SK-N-SH treated with all-trans-retinoic acid at 6 μM for 48 hours (cell line): ENCODE measurements around the gene IFT172.

Experiments used
- ATAC-seq: fragments of 200-7000 bp; cut with Tn5 transposase; 3 replicates; pipeline ENCODE4 v1.9.1; 2020; ENCODE audit warnings: mild to moderate bottlenecking, moderate library complexity
- ARNTL ChIP-seq: fragments of 450-650 bp; formaldehyde crosslinking; IDR thresholded peaks from 2 replicates; pipeline ENCODE4 v1.5.0; 2020; ENCODE audit warnings: low read depth, mild to moderate bottlenecking, moderate library complexity, borderline replicate concordance
- BACH2 ChIP-seq: fragments of 250-450 bp; sonication (Bioruptor Pico); IDR thresholded peaks from 2 replicates; pipeline ENCODE4 v1.9.0; 2021; ENCODE audit warnings: mild to moderate bottlenecking, borderline replicate concordance
- CREB5 ChIP-seq: fragments of 250-450 bp; sonication (Bioruptor Pico); IDR thresholded peaks from 2 replicates; pipeline ENCODE4 v1.5.1; 2020; ENCODE audit warnings: low read depth, mild to moderate bottlenecking, moderate library complexity
- CSDC2 ChIP-seq: fragments of 250-450 bp; sonication (Bioruptor Pico); IDR thresholded peaks from 2 replicates; pipeline ENCODE4 v1.5.0; 2020; ENCODE audit warnings: mild to moderate bottlenecking, moderate library complexity
- ESRRG ChIP-seq: fragments of 250-450 bp; sonication (Bioruptor Pico); IDR thresholded peaks from 2 replicates; pipeline ENCODE4 v1.6.1; 2021; ENCODE audit warnings: mild to moderate bottlenecking
- GLIS3 ChIP-seq: fragments of 250-450 bp; sonication (Bioruptor Pico); IDR thresholded peaks from 2 replicates; pipeline ENCODE4 v1.5.0; 2020; ENCODE audit warnings: mild to moderate bottlenecking, moderate library complexity
- ISL1 ChIP-seq: fragments of 250-450 bp; sonication (Bioruptor Pico); IDR thresholded peaks from 2 replicates; pipeline ENCODE4 v2.1.2; 2022; ENCODE audit warnings: mild to moderate bottlenecking, moderate library complexity
- PATZ1 ChIP-seq: fragments of 250-450 bp; sonication (Bioruptor Pico); IDR thresholded peaks from 2 replicates; pipeline ENCODE4 v1.8.0; 2020; ENCODE audit warnings: mild to moderate bottlenecking, moderate library complexity, borderline replicate concordance
- POU6F1 ChIP-seq: fragments of 250-450 bp; sonication (Bioruptor Pico); IDR thresholded peaks from 2 replicates; pipeline ENCODE4 v1.8.0; 2021; ENCODE audit warnings: low read depth, mild to moderate bottlenecking, moderate library complexity, borderline replicate concordance
- PPARA ChIP-seq: fragments of 250-450 bp; sonication (Bioruptor Pico); IDR thresholded peaks from 2 replicates; pipeline ENCODE4 v1.5.0; 2020; ENCODE audit warnings: mild to moderate bottlenecking, borderline replicate concordance
- RARB ChIP-seq: fragments of 250-450 bp; sonication (Bioruptor Pico); IDR thresholded peaks from 2 replicates; pipeline ENCODE4 v1.8.0; 2021; ENCODE audit warnings: mild to moderate bottlenecking, moderate library complexity
- SNAI2 ChIP-seq: fragments of 250-450 bp; sonication (Bioruptor Pico); IDR thresholded peaks from 2 replicates; pipeline ENCODE4 v1.5.0; 2020; ENCODE audit warnings: mild to moderate bottlenecking, moderate library complexity
- TOX ChIP-seq: fragments of 250-450 bp; sonication (Bioruptor Pico); IDR thresholded peaks from 2 replicates; pipeline ENCODE4 v1.8.0; 2021; ENCODE audit warnings: mild to moderate bottlenecking, moderate library complexity, borderline replicate concordance
- ZFP3 ChIP-seq: fragments of 250-450 bp; sonication (Bioruptor Pico); IDR thresholded peaks from 2 replicates; pipeline ENCODE4 v1.5.0; 2020; ENCODE audit warnings: mild to moderate bottlenecking, moderate library complexity
- ZFP30 ChIP-seq: fragments of 450-650 bp; formaldehyde crosslinking; IDR thresholded peaks from 2 replicates; pipeline ENCODE4 v1.5.0; 2022; ENCODE audit warnings: mild to moderate bottlenecking, moderate library complexity
- ZNF565 ChIP-seq: fragments of 450-650 bp; formaldehyde crosslinking; conservative IDR thresholded peaks from 2 replicates; pipeline ENCODE4 v1.5.0; 2020; ENCODE audit warnings: low read depth, mild to moderate bottlenecking, moderate library complexity
- ZNF70 ChIP-seq: fragments of 450-650 bp; formaldehyde crosslinking; IDR thresholded peaks from 2 replicates; pipeline ENCODE4 v1.5.0; 2020; ENCODE audit warnings: mild to moderate bottlenecking, moderate library complexity
- ZNF8 ChIP-seq: fragments of 450-650 bp; formaldehyde crosslinking; IDR thresholded peaks from 2 replicates; pipeline ENCODE4 v1.5.0; 2020; ENCODE audit warnings: mild to moderate bottlenecking, moderate library complexity
- TF ChIP-seq, protein P1 (sequence below): fragments of 250-450 bp; sonication (Bioruptor Pico); IDR thresholded peaks from 2 replicates; pipeline ENCODE4 v1.5.1; 2021; ENCODE audit warnings: mild to moderate bottlenecking, moderate library complexity
- TF ChIP-seq, protein P2 (sequence below): fragments of 250-450 bp; sonication (Bioruptor Pico); IDR thresholded peaks from 2 replicates; pipeline ENCODE4 v1.5.0; 2020; ENCODE audit warnings: mild to moderate bottlenecking, moderate library complexity

The IFT172 gene

DNA sequence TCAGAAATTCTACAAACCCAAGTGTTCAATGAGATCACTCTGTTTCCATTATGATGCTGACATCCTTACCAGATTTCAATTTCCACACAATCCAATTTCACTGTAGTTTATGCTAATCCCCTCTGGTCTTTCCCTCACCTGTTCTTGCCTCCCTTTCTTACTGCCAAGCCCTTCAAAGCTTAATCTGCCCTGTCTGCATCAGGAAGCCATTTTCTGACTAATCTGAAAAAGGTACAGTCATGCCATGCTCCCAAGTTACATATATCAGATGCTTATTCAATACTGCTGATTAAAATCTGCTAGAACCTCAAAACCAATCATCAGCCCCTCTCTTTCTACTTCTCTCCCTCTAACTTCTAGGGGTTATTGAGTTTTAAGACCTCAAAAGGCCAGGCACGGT, 38.4 kb downstream of the IFT172 start:
- no peak for ATAC-seq
- TF ChIP-seq ARNTL (CRISPR knock-in tag), result no peak
- no peak for TF ChIP-seq TOX
- no peak for TF ChIP-seq CREB5
- no peak for TF ChIP-seq ISL1
- no peak for TF ChIP-seq RARB (CRISPR knock-in tag)
- no peak for TF ChIP-seq ZNF565 (CRISPR knock-in tag)
- TF ChIP-seq, protein P1, sequence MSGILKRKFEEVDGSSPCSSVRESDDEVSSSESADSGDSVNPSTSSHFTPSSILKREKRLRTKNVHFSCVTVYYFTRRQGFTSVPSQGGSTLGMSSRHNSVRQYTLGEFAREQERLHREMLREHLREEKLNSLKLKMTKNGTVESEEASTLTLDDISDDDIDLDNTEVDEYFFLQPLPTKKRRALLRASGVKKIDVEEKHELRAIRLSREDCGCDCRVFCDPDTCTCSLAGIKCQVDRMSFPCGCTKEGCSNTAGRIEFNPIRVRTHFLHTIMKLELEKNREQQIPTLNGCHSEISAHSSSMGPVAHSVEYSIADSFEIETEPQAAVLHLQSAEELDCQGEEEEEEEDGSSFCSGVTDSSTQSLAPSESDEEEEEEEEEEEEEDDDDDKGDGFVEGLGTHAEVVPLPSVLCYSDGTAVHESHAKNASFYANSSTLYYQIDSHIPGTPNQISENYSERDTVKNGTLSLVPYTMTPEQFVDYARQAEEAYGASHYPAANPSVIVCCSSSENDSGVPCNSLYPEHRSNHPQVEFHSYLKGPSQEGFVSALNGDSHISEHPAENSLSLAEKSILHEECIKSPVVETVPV, result no peak
- TF ChIP-seq PPARA (CRISPR knock-in tag), result no peak
- TF ChIP-seq GLIS3 (CRISPR knock-in tag), result no peak
- TF ChIP-seq ZFP30, result no peak
- TF ChIP-seq, protein P2, sequence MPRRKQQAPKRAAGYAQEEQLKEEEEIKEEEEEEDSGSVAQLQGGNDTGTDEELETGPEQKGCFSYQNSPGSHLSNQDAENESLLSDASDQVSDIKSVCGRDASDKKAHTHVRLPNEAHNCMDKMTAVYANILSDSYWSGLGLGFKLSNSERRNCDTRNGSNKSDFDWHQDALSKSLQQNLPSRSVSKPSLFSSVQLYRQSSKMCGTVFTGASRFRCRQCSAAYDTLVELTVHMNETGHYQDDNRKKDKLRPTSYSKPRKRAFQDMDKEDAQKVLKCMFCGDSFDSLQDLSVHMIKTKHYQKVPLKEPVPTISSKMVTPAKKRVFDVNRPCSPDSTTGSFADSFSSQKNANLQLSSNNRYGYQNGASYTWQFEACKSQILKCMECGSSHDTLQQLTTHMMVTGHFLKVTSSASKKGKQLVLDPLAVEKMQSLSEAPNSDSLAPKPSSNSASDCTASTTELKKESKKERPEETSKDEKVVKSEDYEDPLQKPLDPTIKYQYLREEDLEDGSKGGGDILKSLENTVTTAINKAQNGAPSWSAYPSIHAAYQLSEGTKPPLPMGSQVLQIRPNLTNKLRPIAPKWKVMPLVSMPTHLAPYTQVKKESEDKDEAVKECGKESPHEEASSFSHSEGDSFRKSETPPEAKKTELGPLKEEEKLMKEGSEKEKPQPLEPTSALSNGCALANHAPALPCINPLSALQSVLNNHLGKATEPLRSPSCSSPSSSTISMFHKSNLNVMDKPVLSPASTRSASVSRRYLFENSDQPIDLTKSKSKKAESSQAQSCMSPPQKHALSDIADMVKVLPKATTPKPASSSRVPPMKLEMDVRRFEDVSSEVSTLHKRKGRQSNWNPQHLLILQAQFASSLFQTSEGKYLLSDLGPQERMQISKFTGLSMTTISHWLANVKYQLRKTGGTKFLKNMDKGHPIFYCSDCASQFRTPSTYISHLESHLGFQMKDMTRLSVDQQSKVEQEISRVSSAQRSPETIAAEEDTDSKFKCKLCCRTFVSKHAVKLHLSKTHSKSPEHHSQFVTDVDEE, result no peak
- no peak for TF ChIP-seq POU6F1
- no peak for TF ChIP-seq ZFP3 (CRISPR knock-in tag)
- TF ChIP-seq, all 23 proteins: peak for 0

- ATAC-seq, result no peak
- TF ChIP-seq ZFP30 (no peak), CSDC2 (CRISPR knock-in tag) (no peak), ESRRG (no peak), SNAI2 (CRISPR knock-in tag) (no peak), BACH2 (CRISPR knock-in tag) (no peak), TOX (no peak), POU6F1 (no peak), ISL1 (no peak), PATZ1 (no peak), ZNF8 (no peak), ZNF70 (CRISPR knock-in tag) (no peak), PPARA (CRISPR knock-in tag) (no peak), ZFP3 (CRISPR knock-in tag) (no peak), ARNTL (CRISPR knock-in tag) (no peak), CREB5 (no peak), GLIS3 (CRISPR knock-in tag) (no peak), ZNF565 (CRISPR knock-in tag) (no peak)
- TF ChIP-seq, protein P1, result no peak
These were observed 41.2 kb downstream of the IFT172 start for GRCh38 chr2:27448381-27448780.
